Measurements from ENCODE around the gene THY1.
"Not testable (repeated sequence)": the region's sequence is repeated elsewhere in the genome, so short reads cannot be mapped to it uniquely, and the experiment has no call there.

The THY1 gene

GRCh38 chr11:119389611-119390254 lies 33.2 kb downstream of the THY1 start:
- FAIRE-seq (peak; percentile 8), DNase-seq (ENCODE audit: insufficient read length, low spot score) (peak; percentile 37)

- DNase-seq (ENCODE audit: insufficient read length, low spot score) (no peak), FAIRE-seq (no peak)
Observed at GRCh38 chr11:119388103-119388502, 34.9 kb downstream of the THY1 start.

GRCh38 chr11:119384332-119384731 lies 38.6 kb downstream of the THY1 start:
- FAIRE-seq (no peak), DNase-seq (ENCODE audit: insufficient read length, low spot score) (no peak)

- DNase-seq (ENCODE audit: insufficient read length, low spot score); FAIRE-seq: not testable (repeated sequence)
Observed at GRCh38 chr11:119382513-119382912, 40.5 kb downstream of the THY1 start.

GRCh38 chr11:119382101-119382500 lies 40.9 kb downstream of the THY1 start:
- DNase-seq (ENCODE audit: insufficient read length, low spot score) = no peak
- no peak for FAIRE-seq

- peak; percentile 93 for FAIRE-seq
Observed at GRCh38 chr11:119381181-119381988, 41.6 kb downstream of the THY1 start, which contains the start of gene USP2. TSS of gene USP2 (minus strand) at chr11:119381690. CDS start at chr11:119373480, 8,210 bp downstream.

GRCh38 chr11:119380827-119381180 lies 42.2 kb downstream of the THY1 start:
- no peak for DNase-seq (ENCODE audit: insufficient read length, low spot score)
- no peak for FAIRE-seq

More at GRCh38 chr11:119381181-119381988, 41.6 kb downstream of the THY1 start, which contains the start of gene USP2:
- DNase-seq (ENCODE audit: insufficient read length, low spot score) = peak; percentile 88

GRCh38 chr11:119380160-119380826 lies 42.7 kb downstream of the THY1 start:
- no peak for FAIRE-seq
- no peak for DNase-seq (ENCODE audit: insufficient read length, low spot score)

- no peak for FAIRE-seq
- no peak for DNase-seq (ENCODE audit: insufficient read length, low spot score)
Observed at GRCh38 chr11:119378851-119379465, 44.0 kb downstream of the THY1 start.

- DNase-seq (ENCODE audit: insufficient read length, low spot score) = no peak
- no peak for FAIRE-seq
Observed at GRCh38 chr11:119377961-119378667, 44.9 kb downstream of the THY1 start.

GRCh38 chr11:119377112-119377901 lies 45.7 kb downstream of the THY1 start:
- no peak for FAIRE-seq
- no peak for DNase-seq (ENCODE audit: insufficient read length, low spot score)

- DNase-seq (ENCODE audit: insufficient read length, low spot score) = no peak
- FAIRE-seq = no peak
Observed at GRCh38 chr11:119376197-119376847, 46.6 kb downstream of the THY1 start.

GRCh38 chr11:119375337-119376196 lies 47.4 kb downstream of the THY1 start:
- FAIRE-seq (no peak), DNase-seq (ENCODE audit: insufficient read length, low spot score) (no peak)

- DNase-seq (ENCODE audit: insufficient read length, low spot score) (no peak), FAIRE-seq (no peak)
Observed at GRCh38 chr11:119374632-119375336, 48.2 kb downstream of the THY1 start.

- DNase-seq (ENCODE audit: insufficient read length, low spot score) (no peak), FAIRE-seq (no peak)
Observed at GRCh38 chr11:119373921-119374631, 48.9 kb downstream of the THY1 start.

- FAIRE-seq = no peak
- DNase-seq (ENCODE audit: insufficient read length, low spot score) = no peak
Observed at GRCh38 chr11:119373059-119373920, 49.7 kb downstream of the THY1 start.
